HepG2 (cell line): ENCODE measurements around the gene SNAP47. TPM values are rescaled to one million over a fixed set of nuclear protein-coding genes. Genes with fewer than 3 reads are reported as not detected.
A peak's percentile ranks its signal among the peaks of the same experiment; 100 is the strongest.

Source experiments
- BCL6 ChIP-seq: IDR thresholded peaks from 2 replicates; pipeline ENCODE4 v1.6.1; 2016; ENCODE audit warnings: missing genetic modification reagents, missing compliant biosample characterization
- FOXC1 ChIP-seq: sonication (generic); formaldehyde crosslinking; IDR thresholded peaks from 2 replicates; pipeline ENCODE4 v1.8.0; 2022; ENCODE audit warnings: mild to moderate bottlenecking, missing genetic modification reagents, borderline replicate concordance
- KDM4B ChIP-seq: sonication (generic); formaldehyde crosslinking; IDR thresholded peaks from 2 replicates; pipeline ENCODE4 v1.4.0; 2020; ENCODE audit warnings: missing genetic modification reagents
- MED8 ChIP-seq: sonication (generic); formaldehyde crosslinking; IDR thresholded peaks from 2 replicates; pipeline ENCODE4 v1.8.1; 2023; ENCODE audit warnings: mild to moderate bottlenecking, missing genetic modification reagents; ENCODE audit not compliant: insufficient replicate concordance
- NBN ChIP-seq: fragments of 450-650 bp; conservative IDR thresholded peaks from 2 replicates; pipeline ENCODE4 v1.6.1; 2017
- NR1H2 ChIP-seq: sonication (generic); formaldehyde crosslinking; IDR thresholded peaks from 2 replicates; pipeline ENCODE4 v1.8.1; 2022; ENCODE audit warnings: low read depth, missing genetic modification reagents, borderline replicate concordance
- RAD51 ChIP-seq: fragments of 450-650 bp; IDR thresholded peaks from 2 replicates; pipeline ENCODE4 v1.6.1; 2016; ENCODE audit warnings: borderline replicate concordance
- ZFP1 ChIP-seq: IDR thresholded peaks from 2 replicates; pipeline ENCODE4 v1.6.1; 2016
- ZNF10 ChIP-seq: sonication (generic); formaldehyde crosslinking; IDR thresholded peaks from 2 replicates; pipeline ENCODE4 v1.4.0; 2020; ENCODE audit warnings: mild to moderate bottlenecking, low read depth, missing genetic modification reagents, borderline replicate concordance
- ZNF256 ChIP-seq: sonication (generic); formaldehyde crosslinking; conservative IDR thresholded peaks from 2 replicates; pipeline ENCODE4 v1.4.0; 2020; ENCODE audit warnings: missing genetic modification reagents
- ZNF260 ChIP-seq: sonication (generic); formaldehyde crosslinking; IDR thresholded peaks from 2 replicates; pipeline ENCODE4 v1.4.0; 2020; ENCODE audit warnings: missing genetic modification reagents, low read depth, mild to moderate bottlenecking, borderline replicate concordance
- ZNF280D ChIP-seq: sonication (generic); formaldehyde crosslinking; IDR thresholded peaks from 2 replicates; pipeline ENCODE4 v1.5.1; 2020; ENCODE audit warnings: mild to moderate bottlenecking, missing genetic modification reagents
- ZNF407 ChIP-seq: sonication (generic); formaldehyde crosslinking; IDR thresholded peaks from one replicate; pipeline ENCODE4 v1.5.1; 2020; ENCODE audit warnings: mild to moderate bottlenecking, missing genetic modification reagents; ENCODE audit errors: not compliant biosample characterization
- ZNF569 ChIP-seq: sonication (generic); formaldehyde crosslinking; IDR thresholded peaks from 2 replicates; pipeline ENCODE4 v1.5.0; 2020; ENCODE audit warnings: mild to moderate bottlenecking, missing genetic modification reagents, moderate library complexity, borderline replicate concordance
- ZNF749 ChIP-seq: sonication (generic); formaldehyde crosslinking; IDR thresholded peaks from 2 replicates; pipeline ENCODE4 v1.8.0; 2022; ENCODE audit warnings: mild to moderate bottlenecking, missing genetic modification reagents, moderate library complexity, borderline replicate concordance
- ZNF75D ChIP-seq: sonication (generic); formaldehyde crosslinking; IDR thresholded peaks from 2 replicates; pipeline ENCODE4 v1.8.1; 2023; ENCODE audit warnings: missing genetic modification reagents, mild to moderate bottlenecking, borderline replicate concordance
- ZNF784 ChIP-seq: sonication (generic); formaldehyde crosslinking; IDR thresholded peaks from 2 replicates; pipeline ENCODE4 v1.5.1; 2020; ENCODE audit warnings: missing genetic modification reagents, mild to moderate bottlenecking, borderline replicate concordance
- ZNF792 ChIP-seq: IDR thresholded peaks from 2 replicates; pipeline ENCODE4 v1.6.1; 2016
- polyA plus RNA-seq, 8 experiments: library from polyadenylated mRNA; depleted of rRNA in 3 of 8; stranded (reverse) in 7 of 8; unstranded in 1 of 8; fragments of >200 nt; fragmentation: Illumina TruSeq in 4 of 8; extraction: Trizol in 4 of 8; gene quantifications; 2 replicates each; pipeline versions ENCODE4 v1.2.1 to v1.2.3, GENCODE V29; 2011 to 2016; ENCODE audit warnings: low read depth in 4 of 8, missing spikeins in 1 of 8, mixed read lengths in 1 of 8; ENCODE audit not compliant: insufficient read depth in 1 of 8
- total RNA-seq, 5 experiments: library from RNA; depleted of rRNA; stranded (reverse); fragments of >200 nt; fragmentation: Illumina TruSeq; extraction: Trizol; gene quantifications; 2 replicates each; pipeline ENCODE4 v1.2.3, GENCODE V29; 2016; ENCODE audit warnings: low read depth in 1 of 5

SNAP47 gene
- total and polyA plus RNA-seq, 2 of the 13 experiments (the other 11 are each of a cell fraction or from before 2014, with no cell fraction given) = 13.6 to 25.1 TPM

GRCh38 chr1:227734856-227735538 is at the start of gene SNAP47, which contains the start of gene JMJD4 (continued):
- TF ChIP-seq ZNF280D (CRISPR knock-in tag) (peak; percentile 72; the same call in 1 of the 2 replicates), ZFP1 (CRISPR knock-in tag) (peak; percentile 80), ZNF260 (CRISPR knock-in tag) (no peak), NBN (no peak), KDM4B (CRISPR knock-in tag) (peak; percentile 93), ZNF407 (peak; percentile 98), ZNF569 (no peak), ZNF256 (CRISPR knock-in tag) (0 out of 2 replicates have a peak, but pooled peaks have one; percentile 76), ZNF792 (CRISPR knock-in tag) (peak; percentile 97), ZNF784 (CRISPR knock-in tag) (peak; percentile 96), ZNF10 (CRISPR knock-in tag) (no peak), FOXC1 (CRISPR knock-in tag) (peak; percentile 92), MED8 (peak; percentile 72), NR1H2 (CRISPR knock-in tag) (peak; percentile 26; the same call in 1 of the 2 replicates), RAD51 (no peak), ZNF75D (CRISPR knock-in tag) (peak; percentile 72; the same call in 1 of the 2 replicates), BCL6 (CRISPR knock-in tag) (peak; percentile 66; the same call in 1 of the 2 replicates), ZNF749 (peak; percentile 93)
